GM19463 (cell line): Measurements from ENCODE around the gene CELA2B.

ENCODE experiments used
- ATAC-seq: cut with Tn5 transposase; IDR thresholded peaks from one replicate; pipeline ENCODE4 v1.9.1; 2021; ENCODE audit warnings: mild to moderate bottlenecking, moderate library complexity; ENCODE audit not compliant: unreplicated experiment

Gene CELA2B

GRCh38 chr1:15524021-15524282 is 48.0 kb downstream of the CELA2B start, which contains the start of gene CASP9:
Gene CASP9, minus strand, starts transcription at chr1:15524215. Its CDS starts 15 bp downstream, at chr1:15524200.
- ATAC-seq: no peak

- ATAC-seq: peak; percentile 40
These were observed 48.6 kb downstream of the CELA2B start for GRCh38 chr1:15524283-15525049.

- peak; percentile 38 for ATAC-seq
These were observed 49.4 kb downstream of the CELA2B start for GRCh38 chr1:15525050-15526020.

- ATAC-seq: no peak
These were observed 50.2 kb downstream of the CELA2B start for GRCh38 chr1:15526021-15526489.

- peak; percentile 44 for ATAC-seq
These were observed 50.8 kb downstream of the CELA2B start, which contains the start of gene DNAJC16 for GRCh38 chr1:15526490-15527339. Gene DNAJC16, plus strand, starts transcription at chr1:15526848. Its CDS starts 2,258 bp downstream, at chr1:15529106.

GRCh38 chr1:15531003-15531402 is 55.1 kb downstream of the CELA2B start:
- ATAC-seq: no peak

- no peak for ATAC-seq
These were observed 55.8 kb downstream of the CELA2B start for GRCh38 chr1:15531682-15532081.

- ATAC-seq: no peak
These were observed 62.9 kb downstream of the CELA2B start for GRCh38 chr1:15538771-15539170.

GRCh38 chr1:15540186-15540585 is 64.3 kb downstream of the CELA2B start:
- no peak for ATAC-seq
